ENCODE measurements around the gene USH1C.

The USH1C gene

DNA sequence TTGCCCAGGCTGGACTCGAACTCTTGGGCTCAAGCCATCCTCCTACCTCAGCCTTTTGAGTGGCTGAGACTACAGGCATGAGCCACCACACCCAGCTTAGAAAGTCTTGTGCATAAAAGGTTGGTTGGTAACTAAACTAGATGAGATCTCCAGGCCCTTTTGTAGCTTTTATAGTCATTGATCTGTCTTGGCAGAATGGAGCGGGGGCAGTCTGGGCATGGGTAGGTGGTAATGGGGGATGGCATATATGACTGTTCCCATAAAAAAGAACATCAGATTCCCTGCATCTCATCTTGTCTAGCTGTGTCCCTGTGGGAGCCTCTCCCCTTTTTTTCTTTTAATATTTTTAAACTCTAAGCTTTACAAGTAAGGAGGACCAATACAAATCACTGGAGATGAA is 97.7 kb downstream of the USH1C start:
- Histone ChIP-seq H3K9ac (ENCODE audit: low read depth, low read length) (no peak overlapping the region), H3K9me3 (ENCODE audit: control insufficient read depth, insufficient read depth, low read length) (no peaks in the 10 kb centered on the region), H3K36me3 (ENCODE audit: control insufficient read depth, insufficient read depth, low read length) (no peaks in the 10 kb centered on the region), H3K27me3 (ENCODE audit: control insufficient read depth, insufficient read depth, low read length) (peaks cover under 1% of the 10 kb centered on the region), H3K4me1 (ENCODE audit: control insufficient read depth, insufficient read depth, low read length) (no peaks in the 10 kb centered on the region), H3K4me3 (ENCODE audit: low read depth, low read length) (no peak overlapping the region)

DNA sequence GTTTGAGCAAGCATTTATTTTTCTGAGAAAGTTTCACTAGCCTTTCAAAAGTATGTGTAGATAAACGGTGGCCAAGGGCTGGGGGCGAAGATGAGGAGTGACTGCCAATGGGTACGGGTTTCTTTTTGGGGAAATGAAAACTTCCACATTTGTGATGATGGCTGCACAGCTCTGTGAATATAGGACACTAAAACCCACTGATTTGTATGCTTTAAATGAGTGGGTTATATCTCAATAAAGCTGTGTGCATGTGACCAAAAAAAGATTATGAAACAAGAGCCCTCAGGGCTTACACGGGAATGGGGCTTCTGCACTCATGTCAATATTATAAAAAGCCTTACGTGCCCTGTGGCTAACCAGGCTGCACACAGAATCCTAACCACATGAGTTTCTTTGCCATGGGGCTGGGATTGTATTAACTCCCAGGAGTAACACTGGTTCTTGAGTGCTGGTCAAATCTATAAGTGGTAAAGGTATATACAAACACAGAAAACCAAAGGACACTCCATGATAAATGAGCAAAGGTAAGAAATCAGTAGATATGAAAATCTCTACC is 98.9 kb downstream of the USH1C start:
- Histone ChIP-seq H3K4me1 (ENCODE audit: control insufficient read depth, insufficient read depth, low read length) (no peaks in the 10 kb centered on the region), H3K36me3 (ENCODE audit: control insufficient read depth, insufficient read depth, low read length) (no peaks in the 10 kb centered on the region), H3K27me3 (ENCODE audit: control insufficient read depth, insufficient read depth, low read length) (peaks cover 8% of the 10 kb centered on the region), H3K9ac (ENCODE audit: low read depth, low read length) (no peak overlapping the region), H3K9me3 (ENCODE audit: control insufficient read depth, insufficient read depth, low read length) (no peaks in the 10 kb centered on the region), H3K4me3 (ENCODE audit: low read depth, low read length) (no peak overlapping the region)

DNA sequence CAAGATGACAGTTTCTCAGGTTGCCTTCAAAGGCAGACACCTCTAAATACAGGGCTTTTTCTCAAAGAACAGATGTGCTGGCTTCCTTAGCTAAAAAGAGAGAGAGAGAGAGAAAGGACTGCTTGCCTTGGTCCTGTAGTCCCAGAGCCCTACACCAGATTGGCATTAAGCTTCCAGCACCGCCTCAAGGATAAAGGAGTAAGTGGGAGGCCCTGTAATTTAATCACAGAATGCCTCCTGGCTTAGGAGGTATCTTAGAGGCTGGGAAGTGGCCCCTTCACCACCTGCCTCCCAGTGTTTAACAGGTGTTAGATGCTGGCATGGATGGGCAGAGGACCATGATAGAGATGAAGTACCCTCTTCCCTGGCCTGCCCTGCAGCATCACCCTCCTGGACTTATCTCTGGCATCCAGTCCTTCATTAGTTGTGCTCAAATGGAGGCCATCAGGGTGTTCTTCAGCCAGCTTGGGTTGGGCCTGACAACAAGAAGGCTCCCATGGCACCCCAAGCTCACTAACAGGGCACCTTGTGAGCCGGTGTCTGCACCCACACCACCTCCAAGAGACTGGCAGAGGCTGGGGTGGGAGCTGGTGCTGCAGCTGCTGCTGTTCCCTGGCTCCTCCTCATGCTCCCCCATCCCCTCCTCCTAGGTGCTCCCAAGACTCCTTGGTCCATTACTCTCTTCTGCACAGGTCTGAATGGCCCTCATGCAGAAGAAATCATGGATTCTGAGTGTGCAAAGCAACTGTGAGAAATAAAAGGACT is 100.1 kb downstream of the USH1C start:
- Histone ChIP-seq H3K9me3 (ENCODE audit: control insufficient read depth, insufficient read depth, low read length) (no peaks in the 10 kb centered on the region), H3K9ac (ENCODE audit: low read depth, low read length) (no peak overlapping the region), H3K27me3 (ENCODE audit: control insufficient read depth, insufficient read depth, low read length) (peaks cover 18% of the 10 kb centered on the region), H3K4me1 (ENCODE audit: control insufficient read depth, insufficient read depth, low read length) (peaks cover 3% of the 10 kb centered on the region), H3K4me3 (ENCODE audit: low read depth, low read length) (no peak overlapping the region), H3K36me3 (ENCODE audit: control insufficient read depth, insufficient read depth, low read length) (no peaks in the 10 kb centered on the region)
